Heart left ventricle (tissue), 13 donors: ENCODE measurements around the gene ALG1.

Experiments used
- POLR2A ChIP-seq, 2 donors: fragments of 450-650 bp; IDR thresholded peaks; one replicate each; pipeline ENCODE4 v1.6.1; 2017; ENCODE audit warnings: antibody characterized with exemption in 2 of 2, mild to moderate bottlenecking in 2 of 2, moderate library complexity in 2 of 2
- TF ChIP-seq, protein P1 (sequence below), 12 donors: fragments of 200-600 bp; sonication (generic) in 4 of 12; IDR thresholded peaks; one replicate each; pipeline versions ENCODE4 v1.5.0 to v1.8.0; 2018 to 2022; ENCODE audit warnings: antibody characterized with exemption in 12 of 12, mild to moderate bottlenecking in 5 of 12
- donor health status: ischemic (EF 13 %, LVEDD 7.1; RV severe dilation, severe dysfunction).
- donor health status: DM: no; HTN: yes; CAD: no.
- donor health status: DM: no; HTN: no; CAD: no.
- donor health status: ischemic (EF 25% LVEDD 6.9; RV normal size, moderate dysfunction).
- donor health status: ischemic (EF 25% LVEDD 5.7; RV mildly dilated, moderate dysfunction).
- donor health status: ischemic (EF 35%, LVEDD 5.7; RV mildly dilated, moderate dysfunction).
- donor health status: nonischemic (EF 11% LVEDD 7.7; RV severe dilation, severe dysfunction).
- donor health status: DM: yes; HTN: yes; CAD: no.
- donor health status: PGD.
- donor health status: ischemic (EF 29% LVEDD 5.4; RV normal size, mild dysfunction).
- donor health status: nonischemic (EF 23%, LVEDD 6.1; RV moderate dilation, normal function).

DNA sequence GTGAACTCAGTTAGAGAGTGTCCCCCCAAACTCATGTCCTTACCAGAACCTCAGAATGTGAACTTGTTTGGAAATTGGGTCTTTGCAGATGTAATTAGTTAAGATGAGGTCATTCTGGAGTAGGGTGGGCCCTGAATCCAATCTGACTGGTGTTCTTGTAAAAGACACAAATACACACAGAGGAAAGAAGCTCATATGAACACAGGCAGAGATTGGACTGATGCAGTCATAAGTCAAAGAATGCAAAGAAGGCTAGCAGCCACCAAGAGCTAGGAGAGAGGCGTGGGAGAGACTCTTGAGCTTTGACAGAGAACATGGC lies 35.8 kb upstream of the ALG1 start:
- no peak for TF ChIP-seq POLR2A (IDR thresholded peaks at IDR 0.05)
- TF ChIP-seq, protein P1, sequence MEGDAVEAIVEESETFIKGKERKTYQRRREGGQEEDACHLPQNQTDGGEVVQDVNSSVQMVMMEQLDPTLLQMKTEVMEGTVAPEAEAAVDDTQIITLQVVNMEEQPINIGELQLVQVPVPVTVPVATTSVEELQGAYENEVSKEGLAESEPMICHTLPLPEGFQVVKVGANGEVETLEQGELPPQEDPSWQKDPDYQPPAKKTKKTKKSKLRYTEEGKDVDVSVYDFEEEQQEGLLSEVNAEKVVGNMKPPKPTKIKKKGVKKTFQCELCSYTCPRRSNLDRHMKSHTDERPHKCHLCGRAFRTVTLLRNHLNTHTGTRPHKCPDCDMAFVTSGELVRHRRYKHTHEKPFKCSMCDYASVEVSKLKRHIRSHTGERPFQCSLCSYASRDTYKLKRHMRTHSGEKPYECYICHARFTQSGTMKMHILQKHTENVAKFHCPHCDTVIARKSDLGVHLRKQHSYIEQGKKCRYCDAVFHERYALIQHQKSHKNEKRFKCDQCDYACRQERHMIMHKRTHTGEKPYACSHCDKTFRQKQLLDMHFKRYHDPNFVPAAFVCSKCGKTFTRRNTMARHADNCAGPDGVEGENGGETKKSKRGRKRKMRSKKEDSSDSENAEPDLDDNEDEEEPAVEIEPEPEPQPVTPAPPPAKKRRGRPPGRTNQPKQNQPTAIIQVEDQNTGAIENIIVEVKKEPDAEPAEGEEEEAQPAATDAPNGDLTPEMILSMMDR (IDR thresholded peaks at IDR 0.05) = no peak
